ENCODE data around the gene SERPINE2.

SERPINE2 gene

DNA sequence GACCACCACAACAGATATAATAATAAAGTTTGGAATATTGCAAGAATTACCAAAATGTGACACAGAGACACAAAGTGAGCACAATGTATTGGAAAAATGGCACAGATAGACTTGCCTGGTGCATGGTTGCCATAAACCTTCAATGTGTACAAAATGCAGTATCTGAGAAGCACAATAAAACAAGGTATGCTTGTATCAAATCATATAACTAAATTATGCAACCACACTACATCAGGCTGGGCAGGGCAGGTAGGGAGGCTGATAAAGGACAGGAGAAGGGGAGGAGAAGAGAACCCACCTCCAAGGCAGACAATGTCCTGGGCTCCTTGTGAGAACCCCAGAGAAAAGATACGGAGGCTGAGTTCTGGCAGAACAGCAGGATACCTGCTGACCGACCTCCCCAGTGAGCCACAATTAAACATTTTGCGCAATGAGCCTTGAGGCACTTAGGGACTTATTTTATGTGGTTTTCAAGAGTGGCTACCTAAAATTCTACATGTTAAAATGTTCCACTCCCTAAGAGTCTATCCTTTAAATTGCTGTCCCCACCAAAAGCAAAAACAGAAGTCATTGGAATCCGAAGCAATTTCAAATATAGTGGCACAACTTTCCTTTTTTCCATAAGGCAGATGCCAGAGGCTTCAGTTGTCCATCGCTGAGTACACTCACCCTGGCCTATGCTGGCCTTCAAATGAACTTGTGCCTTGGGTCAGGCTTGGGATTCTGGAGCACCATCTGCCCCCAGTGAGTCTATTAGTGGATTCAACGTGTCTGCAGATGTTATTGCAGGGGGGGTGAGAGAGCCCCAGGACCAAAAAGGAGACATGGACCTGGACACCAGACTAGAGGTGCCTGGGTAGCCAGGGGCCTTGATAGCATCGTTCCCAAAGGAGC is 110.7 kb downstream of the SERPINE2 start:
- no peak overlapping the region for H3K4me3 ChIP-seq (ENCODE audit: low read depth, low read length, poor library complexity, severe bottlenecking)
- no peaks in the 10 kb centered on the region for H3K4me1 ChIP-seq (ENCODE audit: insufficient read depth, low read length, severe bottlenecking)
- H3K27ac ChIP-seq (ENCODE audit: low read depth, low read length, poor library complexity, severe bottlenecking): no peak overlapping the region
- no peaks in the 10 kb centered on the region for H4K20me1 ChIP-seq (ENCODE audit: insufficient read depth, low read length)
- no peaks in the 10 kb centered on the region for H3K79me2 ChIP-seq (ENCODE audit: insufficient read depth, low read length)
- H3K36me3 ChIP-seq (ENCODE audit: insufficient read depth, low read length): no peaks in the 10 kb centered on the region; the same call in 1 of the 2 replicates
- H3K9ac ChIP-seq (ENCODE audit: low read length): no peak overlapping the region
- H3K9me3 ChIP-seq (ENCODE audit: low read length): 0 out of 2 replicates have a peak, but pooled peaks cover 3% of the 10 kb centered on the region
- H3F3A ChIP-seq (ENCODE audit: insufficient read depth, low read length): no peaks in the 10 kb centered on the region
- H2AFZ ChIP-seq (ENCODE audit: low read length): no peak overlapping the region
- H3K4me2 ChIP-seq (ENCODE audit: low read length): no peak overlapping the region
- no peaks in the 10 kb centered on the region for H3K9me2 ChIP-seq (ENCODE audit: low read depth, low read length)
- TF ChIP-seq CTCF (IDR thresholded peaks at IDR 0.05; ENCODE audit: low read length): no peak
- no peak for TF ChIP-seq EZH2 (IDR thresholded peaks at IDR 0.05; ENCODE audit: borderline replicate concordance, low read length)
- H3K27me3 ChIP-seq (ENCODE audit: insufficient read depth, low read length): peaks cover 9% of the 10 kb centered on the region; the same call in 1 of the 2 replicates

DNA sequence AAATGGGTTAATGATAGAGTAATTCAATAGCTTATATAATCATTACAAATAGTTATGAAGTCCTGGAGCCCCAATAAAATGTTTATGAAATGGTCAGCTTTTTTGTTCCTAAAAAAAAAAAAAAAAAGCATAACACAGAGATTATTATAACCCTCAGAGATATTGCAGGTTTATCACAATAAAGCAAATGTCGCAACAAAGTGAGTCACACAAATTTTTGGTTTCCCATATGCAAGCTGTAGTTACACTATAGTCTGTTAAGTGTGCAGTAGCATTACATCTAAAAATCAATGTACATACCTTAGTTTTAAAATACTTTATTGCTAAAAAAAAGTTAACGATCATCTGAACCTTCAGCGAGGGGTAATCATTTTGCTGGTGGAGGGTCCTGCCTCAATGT is 114.0 kb downstream of the SERPINE2 start:
- no peak for TF ChIP-seq CTCF (IDR thresholded peaks at IDR 0.05; ENCODE audit: low read length)
- TF ChIP-seq EZH2 (IDR thresholded peaks at IDR 0.05; ENCODE audit: borderline replicate concordance, low read length): no peak
- Histone ChIP-seq H3K36me3 (ENCODE audit: insufficient read depth, low read length) (no peaks in the 10 kb centered on the region; the same call in 1 of the 2 replicates), H3K4me3 (ENCODE audit: low read depth, low read length, poor library complexity, severe bottlenecking) (no peak overlapping the region), H3K27me3 (ENCODE audit: insufficient read depth, low read length) (peaks cover 9% of the 10 kb centered on the region; the same call in 1 of the 2 replicates), H2AFZ (ENCODE audit: low read length) (no peak overlapping the region), H4K20me1 (ENCODE audit: insufficient read depth, low read length) (no peaks in the 10 kb centered on the region), H3K9me3 (ENCODE audit: low read length) (0 out of 2 replicates have a peak, but pooled peaks cover 3% of the 10 kb centered on the region), H3K9me2 (ENCODE audit: low read depth, low read length) (no peaks in the 10 kb centered on the region), H3K27ac (ENCODE audit: low read depth, low read length, poor library complexity, severe bottlenecking) (no peak overlapping the region), H3K9ac (ENCODE audit: low read length) (no peak overlapping the region), H3K4me2 (ENCODE audit: low read length) (no peak overlapping the region), H3F3A (ENCODE audit: insufficient read depth, low read length) (no peaks in the 10 kb centered on the region), H3K79me2 (ENCODE audit: insufficient read depth, low read length) (no peaks in the 10 kb centered on the region), H3K4me1 (ENCODE audit: insufficient read depth, low read length, severe bottlenecking) (no peaks in the 10 kb centered on the region)

Data from OCI-LY1 (cell line).